A673 (cell line): ENCODE results near the gene OASL. TPM values are rescaled to one million over a fixed set of nuclear protein-coding genes. Genes with fewer than 3 reads are reported as not detected.

Source experiments
- BruUV-seq: library from RNA; stranded (reverse); fragments of 400-500 nt; replicated peaks from 2 replicates; lab custom pipeline; 2021; lab: Mats Ljungman, UMichigan
- CTCF ChIA-PET: fragments of 300-600 bp; sonication (Branson Sonifier 250); formaldehyde crosslinking; loops from one replicate; lab custom pipeline; 2022; ENCODE audit warnings: antibody characterized with exemption; lab: Charles Lee
- POLR2A ChIA-PET: fragments of 300-600 bp; sonication (Branson Sonifier 250); formaldehyde crosslinking; loops from one replicate; lab custom pipeline; 2022; ENCODE audit warnings: antibody characterized with exemption; ENCODE audit not compliant: low non-redundant PET; lab: Charles Lee
- DNase-seq: peaks from one replicate; pipeline ENCODE4 v3.0.0-alpha.2; 2015; ENCODE audit warnings: low spot score
- H3K27ac ChIP-seq: fragments of 200-600 bp; sonication (generic); 2 replicates; pipeline ENCODE4 v1.5.1; 2016; ENCODE audit warnings: mixed run types, low read depth, mild to moderate bottlenecking, mixed read lengths, antibody characterized with exemption, low read length; ENCODE audit not compliant: poor library complexity, severe bottlenecking
- H3K27me3 ChIP-seq: fragments of 200-600 bp; sonication (generic); replicated peaks from 2 replicates; pipeline ENCODE4 v1.6.1; 2017; ENCODE audit warnings: mixed run types, low read depth, mild to moderate bottlenecking, mixed read lengths, antibody characterized with exemption, low read length; ENCODE audit not compliant: insufficient read depth, poor library complexity
- H3K36me3 ChIP-seq: fragments of 200-600 bp; sonication (generic); 2 replicates; pipeline ENCODE4 v1.6.1; 2016; ENCODE audit warnings: mixed run types, mild to moderate bottlenecking, mixed read lengths, antibody characterized with exemption, low read length; ENCODE audit not compliant: insufficient read depth, poor library complexity, severe bottlenecking
- H3K4me1 ChIP-seq: fragments of 200-600 bp; sonication (generic); 2 replicates; pipeline ENCODE4 v1.6.1; 2017; ENCODE audit warnings: mixed run types, mild to moderate bottlenecking, mixed read lengths, antibody characterized with exemption, low read length; ENCODE audit not compliant: insufficient read depth, poor library complexity, severe bottlenecking
- H3K4me3 ChIP-seq: fragments of 200-600 bp; sonication (generic); 2 replicates; pipeline ENCODE4 v1.5.1; 2016; ENCODE audit warnings: low read depth, mixed run types, mild to moderate bottlenecking, mixed read lengths, low read length; ENCODE audit not compliant: poor library complexity, severe bottlenecking
- H3K9me3 ChIP-seq: fragments of 200-600 bp; sonication (generic); 2 replicates; pipeline ENCODE4 v1.6.1; 2016; ENCODE audit warnings: mixed run types, low read depth, mild to moderate bottlenecking, mixed read lengths, antibody characterized with exemption, low read length; ENCODE audit not compliant: poor library complexity, severe bottlenecking
- CTCF ChIP-seq: fragments of 300-800, 200-600 bp; sonication (generic); conservative IDR thresholded peaks from 2 replicates; pipeline ENCODE4 v1.5.1; 2017; ENCODE audit warnings: low read depth, mild to moderate bottlenecking, antibody characterized with exemption, low read length, moderate library complexity, mixed read lengths
- EZH2 ChIP-seq: fragments of 200-600 bp; sonication (generic); IDR thresholded peaks from 2 replicates; pipeline ENCODE4 v1.6.1; 2017; ENCODE audit warnings: borderline replicate concordance, low read depth, mild to moderate bottlenecking, mixed read lengths, antibody characterized with exemption, low read length; ENCODE audit not compliant: poor library complexity, severe bottlenecking
- intact Hi-C: fragments of 100-400 bp; cut with micrococcal nuclease; formaldehyde crosslinking; loops from one replicate; pipeline ENCODE4 v1.10.0; 2022; ENCODE audit not compliant: unreplicated experiment
- total RNA-seq: library from RNA; stranded (reverse); gene quantifications from 2 replicates; pipeline ENCODE4 v1.2.3, GENCODE V29; 2021

Gene OASL
- total RNA-seq, 1 experiment from 2014 or later = 0.73 TPM

- Histone ChIP-seq H3K9me3 (no peaks in the 10 kb centered on the region), H3K4me1 (no peaks in the 10 kb centered on the region), H3K27me3 (no peaks in the 10 kb centered on the region), H3K4me3 (peak overlapping the region; percentile 27), H3K36me3 (no peaks in the 10 kb centered on the region), H3K27ac (no peak overlapping the region)
- intact Hi-C loops = loop anchor here (1.0 to 5.0 kb wide), 2 partner anchors 35 to 382 kb away; no protein-coding TSS in a partner anchor
- peak; percentile 61 for TF ChIP-seq CTCF
- TF ChIP-seq EZH2 = no peak
- CTCF ChIA-PET = interaction anchor here (1.2 kb wide), 1 partner anchor 55 kb away, joined by 6 read pairs; no protein-coding TSS in a partner anchor
- BruUV-seq = no TSS peak
- POLR2A ChIA-PET = no interaction called here
- DNase-seq = peak; percentile 80
Measured at GRCh38 chr12:121060149-121061001, 21.3 kb upstream of the OASL start.

- TF ChIP-seq CTCF (no peak), EZH2 (no peak)
- ChIA-PET POLR2A (no interaction called here), CTCF (interaction anchor here (0.6 to 1.2 kb wide), 2 partner anchors 54 to 136 kb away, joined by 6 to 9 read pairs; no protein-coding TSS in a partner anchor)
- Histone ChIP-seq H3K4me1 (no peaks in the 10 kb centered on the region), H3K4me3 (no peak overlapping the region), H3K9me3 (no peaks in the 10 kb centered on the region), H3K27ac (no peak overlapping the region), H3K27me3 (no peaks in the 10 kb centered on the region), H3K36me3 (no peaks in the 10 kb centered on the region)
- DNase-seq = no peak
- intact Hi-C loops = no loop called here
- no TSS peak for BruUV-seq
Measured at GRCh38 chr12:121059031-121059898, 20.2 kb upstream of the OASL start.

- Histone ChIP-seq H3K4me3 (no peak overlapping the region), H3K27ac (no peak overlapping the region), H3K36me3 (no peaks in the 10 kb centered on the region), H3K27me3 (no peaks in the 10 kb centered on the region), H3K9me3 (no peaks in the 10 kb centered on the region), H3K4me1 (no peaks in the 10 kb centered on the region)
- intact Hi-C loops = no loop called here
- no TSS peak for BruUV-seq
- POLR2A ChIA-PET = no interaction called here
- CTCF ChIA-PET = no interaction called here
- no peak for DNase-seq
- TF ChIP-seq EZH2 = no peak
- no peak for TF ChIP-seq CTCF
Measured at GRCh38 chr12:121057794-121058193, 18.7 kb upstream of the OASL start.
